Caco-2 (cell line): ENCODE results near the gene TPST2. TPM values are rescaled to one million over a fixed set of nuclear protein-coding genes. Genes with fewer than 3 reads are reported as not detected.

ENCODE experiments used
- BruUV-seq: library from RNA; stranded (reverse); fragments of 400-500 nt; replicated peaks from 2 replicates; lab custom pipeline; 2021; lab: Mats Ljungman, UMichigan
- CTCF ChIA-PET: fragments of 300-600 bp; sonication (Branson Sonifier 250); formaldehyde crosslinking; loops from one replicate; lab custom pipeline; 2022; ENCODE audit warnings: antibody characterized with exemption; lab: Charles Lee
- POLR2A ChIA-PET: fragments of 300-600 bp; sonication (Branson Sonifier 250); formaldehyde crosslinking; loops from one replicate; lab custom pipeline; 2022; ENCODE audit warnings: antibody characterized with exemption; lab: Charles Lee
- DNase-seq, 2 experiments: peaks; one replicate each; pipeline versions ENCODE4 v3.0.0 to v3.0.0-alpha.2; 2020 to 2022
- H3K27me3 ChIP-seq: replicated peaks from 2 replicates; pipeline ENCODE4 v1.6.0; 2011; ENCODE audit warnings: low read length; ENCODE audit not compliant: control insufficient read depth, insufficient read depth
- H3K36me3 ChIP-seq: 2 replicates; pipeline ENCODE4 v1.5.1; 2011; ENCODE audit warnings: low read length; ENCODE audit not compliant: control insufficient read depth, insufficient read depth
- H3K4me1 ChIP-seq: fragments of 250-450 bp; sonication (Bioruptor Pico); 2 replicates; pipeline ENCODE4 v1.5.1; 2020; ENCODE audit warnings: mild to moderate bottlenecking
- H3K4me3 ChIP-seq: 2 replicates; pipeline ENCODE4 v1.5.1; 2011; ENCODE audit warnings: low read depth, mild to moderate bottlenecking, control low read depth, low read length
- H3K9me3 ChIP-seq: fragments of 250-450 bp; sonication (Bioruptor Pico); 2 replicates; pipeline ENCODE4 v1.5.1; 2020; ENCODE audit warnings: mild to moderate bottlenecking, moderate library complexity
- H3K27ac Mint-ChIP-seq: one replicate; pipeline ENCODE4 v1.8.0; 2022; ENCODE audit warnings: mixed read lengths; ENCODE audit not compliant: unreplicated experiment
- H3K27me3 Mint-ChIP-seq: one replicate; pipeline ENCODE4 v1.8.0; 2022; ENCODE audit warnings: mixed read lengths; ENCODE audit not compliant: insufficient read depth, unreplicated experiment
- H3K36me3 Mint-ChIP-seq: one replicate; pipeline ENCODE4 v1.8.0; 2022; ENCODE audit warnings: mild to moderate bottlenecking, mixed read lengths; ENCODE audit not compliant: insufficient read depth, unreplicated experiment
- H3K4me1 Mint-ChIP-seq: one replicate; pipeline ENCODE4 v1.8.0; 2022; ENCODE audit warnings: low read depth, mixed read lengths; ENCODE audit not compliant: unreplicated experiment
- H3K4me3 Mint-ChIP-seq: one replicate; pipeline ENCODE4 v1.8.0; 2022; ENCODE audit warnings: mild to moderate bottlenecking, moderate library complexity, mixed read lengths; ENCODE audit not compliant: unreplicated experiment
- H3K9me3 Mint-ChIP-seq: one replicate; pipeline ENCODE4 v1.8.0; 2022; ENCODE audit warnings: mixed read lengths; ENCODE audit not compliant: unreplicated experiment
- intact Hi-C: fragments of 100-400 bp; cut with micrococcal nuclease; formaldehyde crosslinking; loops from one replicate; pipeline ENCODE4 v1.10.0; 2022; ENCODE audit not compliant: unreplicated experiment
- total RNA-seq: library from RNA; stranded (reverse); gene quantifications from 2 replicates; pipeline ENCODE4 v1.2.3, GENCODE V29; 2022
- TF ChIP-seq, protein P1 (sequence below), 2 experiments: fragments of 200-600 bp in 1 of 2; IDR thresholded peaks; 1 replicate in 1 of 2; 2 replicates in 1 of 2; pipeline versions ENCODE4 v1.5.1 to v1.8.0; 2011 to 2022; ENCODE audit warnings: antibody characterized with exemption in 1 of 2, control low read depth in 1 of 2, inconsistent platforms in 1 of 2, low read depth in 1 of 2, low read length in 1 of 2, mild to moderate bottlenecking in 1 of 2, moderate library complexity in 1 of 2; ENCODE audit not compliant: insufficient read depth in 1 of 2, severe bottlenecking in 1 of 2, unreplicated experiment in 1 of 2

The TPST2 gene
- total RNA-seq, 1 experiment from 2014 or later, result 9.5 TPM

DNA sequence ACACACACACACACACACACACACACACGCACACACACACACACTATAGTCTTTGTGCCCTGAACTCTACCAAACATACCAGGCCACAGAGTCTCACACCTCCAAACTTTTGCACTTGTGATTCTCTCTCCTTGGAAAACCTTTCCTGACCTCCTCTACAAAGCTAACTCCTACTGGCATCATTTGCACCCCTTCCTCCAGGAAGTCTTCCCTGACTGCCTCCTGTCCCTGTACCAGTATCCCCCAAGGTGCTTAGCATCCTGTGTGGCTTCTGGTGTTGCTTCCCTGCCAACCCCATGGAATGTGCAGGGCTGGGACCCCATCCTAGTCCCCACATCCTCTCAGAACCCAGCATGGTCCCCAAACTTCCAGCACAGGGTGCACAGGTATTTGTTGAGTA lies 8.9 kb downstream of the TPST2 start:
- no peak for DNase-seq
- Mint-ChIP-seq H3K27ac (no peak overlapping the region), H3K4me1 (peaks cover 7% of the 10 kb centered on the region), H3K4me3 (no peak overlapping the region), H3K36me3 (no peaks in the 10 kb centered on the region), H3K27me3 (no peaks in the 10 kb centered on the region), H3K9me3 (no peaks in the 10 kb centered on the region)
- POLR2A ChIA-PET, result no interaction called here
- Histone ChIP-seq H3K4me1 (peaks cover 6% of the 10 kb centered on the region), H3K36me3 (no peaks in the 10 kb centered on the region), H3K4me3 (no peak overlapping the region), H3K9me3 (no peaks in the 10 kb centered on the region), H3K27me3 (no peaks in the 10 kb centered on the region)
- no TSS peak for BruUV-seq
- TF ChIP-seq, protein P1, sequence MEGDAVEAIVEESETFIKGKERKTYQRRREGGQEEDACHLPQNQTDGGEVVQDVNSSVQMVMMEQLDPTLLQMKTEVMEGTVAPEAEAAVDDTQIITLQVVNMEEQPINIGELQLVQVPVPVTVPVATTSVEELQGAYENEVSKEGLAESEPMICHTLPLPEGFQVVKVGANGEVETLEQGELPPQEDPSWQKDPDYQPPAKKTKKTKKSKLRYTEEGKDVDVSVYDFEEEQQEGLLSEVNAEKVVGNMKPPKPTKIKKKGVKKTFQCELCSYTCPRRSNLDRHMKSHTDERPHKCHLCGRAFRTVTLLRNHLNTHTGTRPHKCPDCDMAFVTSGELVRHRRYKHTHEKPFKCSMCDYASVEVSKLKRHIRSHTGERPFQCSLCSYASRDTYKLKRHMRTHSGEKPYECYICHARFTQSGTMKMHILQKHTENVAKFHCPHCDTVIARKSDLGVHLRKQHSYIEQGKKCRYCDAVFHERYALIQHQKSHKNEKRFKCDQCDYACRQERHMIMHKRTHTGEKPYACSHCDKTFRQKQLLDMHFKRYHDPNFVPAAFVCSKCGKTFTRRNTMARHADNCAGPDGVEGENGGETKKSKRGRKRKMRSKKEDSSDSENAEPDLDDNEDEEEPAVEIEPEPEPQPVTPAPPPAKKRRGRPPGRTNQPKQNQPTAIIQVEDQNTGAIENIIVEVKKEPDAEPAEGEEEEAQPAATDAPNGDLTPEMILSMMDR (IDR thresholded peaks at IDR 0.05; ENCODE audit: insufficient read depth in 1 of 2, low read depth in 1 of 2, low read length in 1 of 2, severe bottlenecking in 1 of 2, unreplicated experiment in 1 of 2), result no peak
- CTCF ChIA-PET, result no interaction called here
- intact Hi-C loops, result no loop called here

DNA sequence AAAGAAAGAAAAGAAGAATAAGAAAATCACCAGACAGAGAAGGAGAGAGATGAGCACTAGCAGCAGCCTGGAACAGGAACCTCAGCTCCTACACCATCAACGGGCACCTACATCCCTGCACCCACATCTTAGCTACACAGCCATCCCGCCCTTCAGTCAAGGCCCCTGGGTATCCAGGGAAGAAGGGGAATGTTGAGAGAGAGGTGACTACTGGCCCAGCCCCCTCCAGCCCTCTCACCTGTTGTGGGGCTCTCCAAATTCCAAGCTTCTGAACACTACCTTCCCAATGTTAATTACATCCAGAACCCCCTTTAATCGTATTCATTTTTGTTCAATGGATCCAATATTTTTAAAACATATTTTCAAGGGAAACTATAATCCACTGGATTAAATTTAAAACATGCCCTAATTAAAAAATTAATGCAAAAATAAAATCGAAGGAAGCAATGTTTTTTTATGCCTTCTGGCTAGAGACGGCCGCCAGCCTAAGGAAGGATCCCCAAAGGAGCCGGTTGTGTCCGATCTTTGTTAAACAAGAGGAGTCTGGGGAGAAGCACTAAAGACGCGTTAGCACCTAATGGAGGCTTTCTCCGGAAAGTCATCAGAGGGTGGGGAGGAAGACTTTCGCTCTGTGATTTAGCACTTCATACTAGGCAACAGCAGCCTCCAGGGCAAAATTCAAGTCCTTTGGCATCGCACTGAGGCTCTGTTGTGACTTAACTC lies 9.5 kb downstream of the TPST2 start:
- peaks cover 8% of the 10 kb centered on the region for H3K4me1 Mint-ChIP-seq
- intact Hi-C loops, result no loop called here
- no peak overlapping the region for H3K27ac Mint-ChIP-seq
- no peaks in the 10 kb centered on the region for H3K27me3 ChIP-seq
- H3K36me3 Mint-ChIP-seq, result no peaks in the 10 kb centered on the region
- TF ChIP-seq, protein P1 (IDR thresholded peaks at IDR 0.05; ENCODE audit: insufficient read depth in 1 of 2, low read depth in 1 of 2, low read length in 1 of 2, severe bottlenecking in 1 of 2, unreplicated experiment in 1 of 2), result no peak
- no peak overlapping the region for H3K4me3 Mint-ChIP-seq
- H3K27me3 Mint-ChIP-seq, result no peaks in the 10 kb centered on the region
- H3K36me3 ChIP-seq, result no peaks in the 10 kb centered on the region
- H3K9me3 ChIP-seq, result no peaks in the 10 kb centered on the region
- H3K4me3 ChIP-seq, result no peak overlapping the region
- no TSS peak for BruUV-seq
- H3K4me1 ChIP-seq, result peaks cover 7% of the 10 kb centered on the region
- POLR2A ChIA-PET, result interaction anchor here (0.6 kb wide), 1 partner anchor 9 kb away, joined by 3 read pairs; no protein-coding TSS in a partner anchor
- H3K9me3 Mint-ChIP-seq, result no peaks in the 10 kb centered on the region
- no peak for DNase-seq
- CTCF ChIA-PET, result interaction anchor here (0.6 kb wide), 1 partner anchor 101 kb away, joined by 3 read pairs; no protein-coding TSS in a partner anchor

DNA sequence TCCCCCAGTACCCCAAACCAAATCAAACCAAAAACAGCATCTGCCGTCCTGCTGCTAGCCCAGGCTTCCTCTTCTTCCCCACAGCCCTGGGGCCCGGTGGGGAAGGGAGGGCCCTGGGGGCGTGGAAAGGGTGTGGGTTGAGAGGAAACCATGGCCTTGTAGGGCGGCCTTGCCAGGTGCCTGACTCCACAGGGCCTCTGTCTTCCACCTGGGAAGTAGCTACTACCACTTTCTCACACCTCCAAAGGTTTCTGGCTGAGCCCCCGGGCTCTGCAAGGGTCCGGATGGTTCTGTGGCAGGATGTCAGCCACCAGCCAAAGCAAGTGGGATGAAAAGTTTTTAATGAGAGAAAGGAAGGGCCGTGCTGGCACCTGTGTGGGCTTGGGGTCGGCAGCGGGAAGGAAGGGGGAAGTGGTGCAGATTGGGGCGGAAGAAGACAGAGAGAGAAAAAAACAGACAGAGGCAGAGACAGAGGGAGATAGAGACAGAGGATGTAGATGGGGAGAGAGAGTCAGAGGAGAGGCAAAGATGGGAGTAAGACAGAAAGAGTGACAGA lies 10.5 kb downstream of the TPST2 start:
- H3K4me3 Mint-ChIP-seq, result no peak overlapping the region
- H3K27me3 ChIP-seq, result no peaks in the 10 kb centered on the region
- DNase-seq, result no peak
- TF ChIP-seq, protein P1 (IDR thresholded peaks at IDR 0.05; ENCODE audit: insufficient read depth in 1 of 2, low read depth in 1 of 2, low read length in 1 of 2, severe bottlenecking in 1 of 2, unreplicated experiment in 1 of 2), result no peak
- H3K36me3 Mint-ChIP-seq, result no peaks in the 10 kb centered on the region
- intact Hi-C loops, result no loop called here
- H3K9me3 ChIP-seq, result no peaks in the 10 kb centered on the region
- H3K4me1 Mint-ChIP-seq, result peaks cover 8% of the 10 kb centered on the region
- CTCF ChIA-PET, result no interaction called here
- peaks cover 7% of the 10 kb centered on the region for H3K4me1 ChIP-seq
- POLR2A ChIA-PET, result no interaction called here
- H3K27me3 Mint-ChIP-seq, result no peaks in the 10 kb centered on the region
- H3K27ac Mint-ChIP-seq, result no peak overlapping the region
- H3K4me3 ChIP-seq, result no peak overlapping the region
- H3K9me3 Mint-ChIP-seq, result no peaks in the 10 kb centered on the region
- no TSS peak for BruUV-seq
- H3K36me3 ChIP-seq, result no peaks in the 10 kb centered on the region
